Vagina (tissue), 2 donors: Measurements from ENCODE around the gene NLRP1. TPM values are rescaled to one million over a fixed set of nuclear protein-coding genes. Genes with fewer than 3 reads are reported as not detected.

ENCODE experiments used
- DNase-seq, 2 donors: peaks; one replicate each; pipeline ENCODE4 v3.0.0-alpha.2; 2017; ENCODE audit errors: extremely low spot score in 2 of 2
- H3K27ac ChIP-seq: fragments of 200-600 bp; sonication (generic); one replicate; pipeline ENCODE4 v1.5.1; 2019
- H3K27me3 ChIP-seq: fragments of 200-600 bp; sonication (generic); one replicate; pipeline ENCODE4 v1.5.1; 2019
- H3K36me3 ChIP-seq, 2 donors: fragments of 200-600 bp; sonication (generic); one replicate each; pipeline ENCODE4 v1.5.1; 2017 to 2019
- H3K4me1 ChIP-seq: fragments of 200-600 bp; sonication (generic); one replicate; pipeline ENCODE4 v1.5.1; 2019
- H3K4me3 ChIP-seq, 2 donors: fragments of 200-600 bp; sonication (generic); 1 replicate in 1 of 2; 2 replicates in 1 of 2; pipeline ENCODE4 v1.5.1; 2016 to 2019
- H3K9me3 ChIP-seq: fragments of 200-600 bp; sonication (generic); one replicate; pipeline ENCODE4 v1.5.1; 2019
- POLR2A ChIP-seq, 2 donors: fragments of 450-650 bp; IDR thresholded peaks; one replicate each; pipeline ENCODE4 v1.6.1; 2017; ENCODE audit warnings: antibody characterized with exemption in 2 of 2, mild to moderate bottlenecking in 2 of 2, moderate library complexity in 2 of 2
- POLR2AphosphoS5 ChIP-seq, 2 donors: sonication (generic); formaldehyde crosslinking; IDR thresholded peaks; one replicate each; pipeline ENCODE4 v1.9.0; 2017; ENCODE audit warnings: antibody characterized with exemption in 2 of 2, mild to moderate bottlenecking in 2 of 2, low read depth in 1 of 2; ENCODE audit not compliant: insufficient read depth in 1 of 2
- intact Hi-C: fragments of 100-400 bp; cut with DNase I; formaldehyde crosslinking; loops from one replicate; pipeline ENCODE4 v1.15.1; 2023
- total RNA-seq: library from RNA; depleted of rRNA; stranded (reverse); fragments of >200 nt; gene quantifications from one replicate; pipeline ENCODE4 v1.2.3, GENCODE V29; 2016
- TF ChIP-seq, protein P1 (sequence below), 3 experiments: fragments of 450-650 bp in 2 of 3; fragments of 200-600 bp in 1 of 3; sonication (generic) in 1 of 3; IDR thresholded peaks; one replicate each; pipeline ENCODE4 v1.5.1; 2017 to 2019; ENCODE audit warnings: antibody characterized with exemption in 3 of 3, mild to moderate bottlenecking in 2 of 3, moderate library complexity in 2 of 3

Gene NLRP1
- total RNA-seq, 1 donor from 2014 or later = 83.7 TPM

GRCh38 chr17:5592382-5592781 is 8.1 kb upstream of the NLRP1 start:
- Histone ChIP-seq H3K4me3 (no peak overlapping the region), H3K27me3 (no peaks in the 10 kb centered on the region), H3K27ac (no peak overlapping the region), H3K4me1 (no peaks in the 10 kb centered on the region), H3K36me3 (no peaks in the 10 kb centered on the region), H3K9me3 (no peaks in the 10 kb centered on the region)
- TF ChIP-seq POLR2A (IDR thresholded peaks at IDR 0.05) = no peak
- TF ChIP-seq, protein P1, sequence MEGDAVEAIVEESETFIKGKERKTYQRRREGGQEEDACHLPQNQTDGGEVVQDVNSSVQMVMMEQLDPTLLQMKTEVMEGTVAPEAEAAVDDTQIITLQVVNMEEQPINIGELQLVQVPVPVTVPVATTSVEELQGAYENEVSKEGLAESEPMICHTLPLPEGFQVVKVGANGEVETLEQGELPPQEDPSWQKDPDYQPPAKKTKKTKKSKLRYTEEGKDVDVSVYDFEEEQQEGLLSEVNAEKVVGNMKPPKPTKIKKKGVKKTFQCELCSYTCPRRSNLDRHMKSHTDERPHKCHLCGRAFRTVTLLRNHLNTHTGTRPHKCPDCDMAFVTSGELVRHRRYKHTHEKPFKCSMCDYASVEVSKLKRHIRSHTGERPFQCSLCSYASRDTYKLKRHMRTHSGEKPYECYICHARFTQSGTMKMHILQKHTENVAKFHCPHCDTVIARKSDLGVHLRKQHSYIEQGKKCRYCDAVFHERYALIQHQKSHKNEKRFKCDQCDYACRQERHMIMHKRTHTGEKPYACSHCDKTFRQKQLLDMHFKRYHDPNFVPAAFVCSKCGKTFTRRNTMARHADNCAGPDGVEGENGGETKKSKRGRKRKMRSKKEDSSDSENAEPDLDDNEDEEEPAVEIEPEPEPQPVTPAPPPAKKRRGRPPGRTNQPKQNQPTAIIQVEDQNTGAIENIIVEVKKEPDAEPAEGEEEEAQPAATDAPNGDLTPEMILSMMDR (IDR thresholded peaks at IDR 0.05) = peak; percentile 21 to 50 (median 45)
- intact Hi-C loops = no loop called here
- DNase-seq = peak in 1 of 2 donors; percentile 11

GRCh38 chr17:5591966-5592365 is 7.7 kb upstream of the NLRP1 start:
- no peaks in the 10 kb centered on the region for H3K36me3 ChIP-seq
- no peaks in the 10 kb centered on the region for H3K4me1 ChIP-seq
- TF ChIP-seq, protein P1 (IDR thresholded peaks at IDR 0.05) = no peak
- no peak for TF ChIP-seq POLR2A (IDR thresholded peaks at IDR 0.05)
- no peak for TF ChIP-seq POLR2AphosphoS5 (IDR thresholded peaks at IDR 0.05; ENCODE audit: insufficient read depth in 1 of 2, low read depth in 1 of 2)
- no peak overlapping the region for H3K27ac ChIP-seq
- DNase-seq = peak in 1 of 2 donors; percentile 58
- intact Hi-C loops = no loop called here
- H3K27me3 ChIP-seq = no peaks in the 10 kb centered on the region
- H3K9me3 ChIP-seq = no peaks in the 10 kb centered on the region
- H3K4me3 ChIP-seq = no peak overlapping the region

- DNase-seq = no peak
- H3K36me3 ChIP-seq = no peaks in the 10 kb centered on the region
- intact Hi-C loops = loop anchor here (5.0 kb wide), 1 partner anchor 839 kb away; no protein-coding TSS in a partner anchor
- H3K4me1 ChIP-seq = peaks cover 25% of the 10 kb centered on the region
- no peaks in the 10 kb centered on the region for H3K27me3 ChIP-seq
- no peak for TF ChIP-seq POLR2AphosphoS5 (IDR thresholded peaks at IDR 0.05; ENCODE audit: insufficient read depth in 1 of 2, low read depth in 1 of 2)
- H3K9me3 ChIP-seq = no peaks in the 10 kb centered on the region
- no peak overlapping the region for H3K4me3 ChIP-seq
- no peak overlapping the region for H3K27ac ChIP-seq
Observed at GRCh38 chr17:5588584-5588983, 4.3 kb upstream of the NLRP1 start.

DNA sequence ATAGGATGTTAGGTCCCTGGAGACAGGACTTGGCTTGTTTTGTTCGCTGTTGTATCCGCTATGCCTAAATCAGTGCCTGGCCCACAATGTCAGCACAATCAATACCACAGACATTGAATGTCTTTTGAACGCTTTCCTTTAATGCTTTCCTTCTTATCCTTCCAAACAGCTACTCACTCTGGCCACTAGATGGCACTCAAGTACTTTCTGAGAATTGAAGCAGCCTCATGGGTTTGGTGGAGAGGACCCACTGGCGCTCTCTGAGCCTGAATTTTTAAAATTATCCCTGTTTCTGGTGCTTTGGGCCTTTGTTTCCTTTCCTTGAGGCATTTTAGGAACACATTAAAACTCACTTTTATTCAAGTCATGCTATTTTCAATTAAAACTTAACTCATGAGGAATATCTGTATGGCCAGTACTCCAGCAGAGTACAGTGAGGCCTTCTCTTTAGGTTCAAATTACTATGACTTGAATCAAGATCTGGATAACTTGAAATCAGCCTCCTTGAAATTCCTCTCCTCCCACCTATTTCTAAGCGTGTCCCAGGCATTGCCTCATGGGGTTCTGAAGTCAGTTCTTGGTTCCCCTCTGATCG is 3.2 kb upstream of the NLRP1 start:
- no peaks in the 10 kb centered on the region for H3K36me3 ChIP-seq
- peaks cover 35% of the 10 kb centered on the region for H3K4me1 ChIP-seq
- H3K9me3 ChIP-seq = no peaks in the 10 kb centered on the region
- no peak overlapping the region for H3K4me3 ChIP-seq
- TF ChIP-seq POLR2A (IDR thresholded peaks at IDR 0.05) (no peak), POLR2AphosphoS5 (IDR thresholded peaks at IDR 0.05; ENCODE audit: insufficient read depth in 1 of 2, low read depth in 1 of 2) (peak in 1 of 2 donors; percentile 40)
- TF ChIP-seq, protein P1 (IDR thresholded peaks at IDR 0.05) = peak; percentile 84 to 88 (median 87)
- no peak overlapping the region for H3K27ac ChIP-seq
- H3K27me3 ChIP-seq = no peaks in the 10 kb centered on the region
- DNase-seq = no peak
- intact Hi-C loops = loop anchor here (5.0 kb wide), 1 partner anchor 840 kb away; no protein-coding TSS in a partner anchor

DNA sequence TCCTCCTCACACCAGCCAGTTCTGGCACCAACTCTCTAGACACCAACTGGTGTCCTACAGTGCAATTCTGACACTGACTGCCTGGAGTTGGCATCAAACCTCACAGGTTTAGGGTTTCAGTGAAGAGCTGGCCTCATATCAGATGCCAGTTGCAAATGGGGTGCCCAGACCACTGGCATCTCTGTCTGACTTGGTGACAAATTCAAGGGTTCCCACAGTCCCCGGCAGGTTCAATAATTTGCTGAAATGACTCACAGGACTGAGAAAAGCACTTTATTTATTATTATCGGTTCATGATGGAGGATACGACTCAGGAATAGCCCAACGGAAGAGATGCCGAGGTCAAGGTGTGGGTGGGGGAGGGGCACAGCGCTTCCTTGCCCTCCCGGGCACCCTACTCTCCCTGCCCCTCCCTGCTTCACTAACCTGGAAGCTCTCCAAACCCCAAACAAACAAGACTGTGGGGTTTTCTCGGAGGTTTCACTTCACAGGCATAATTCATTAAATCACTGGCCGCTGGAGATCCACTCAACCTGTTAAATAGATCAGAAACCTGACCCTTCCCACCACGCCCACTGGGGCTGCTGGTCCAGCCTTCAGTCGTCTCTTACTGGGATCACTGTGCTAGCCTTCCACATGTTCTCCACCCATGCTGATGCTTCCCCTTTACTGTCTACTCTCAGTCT is 1.7 kb upstream of the NLRP1 start:
- peaks cover 0 to 10% of the 10 kb centered on the region in 2 donors for H3K36me3 ChIP-seq
- peaks cover 46% of the 10 kb centered on the region for H3K4me1 ChIP-seq
- intact Hi-C loops = loop anchor here (5.0 kb wide), 1 partner anchor 841 kb away; no protein-coding TSS in a partner anchor
- TF ChIP-seq POLR2A (IDR thresholded peaks at IDR 0.05) (no peak), POLR2AphosphoS5 (IDR thresholded peaks at IDR 0.05; ENCODE audit: insufficient read depth in 1 of 2, low read depth in 1 of 2) (no peak)
- TF ChIP-seq, protein P1 (IDR thresholded peaks at IDR 0.05) = no peak
- H3K27ac ChIP-seq = peak overlapping the region; percentile 96
- no peak overlapping the region for H3K4me3 ChIP-seq
- H3K9me3 ChIP-seq = no peaks in the 10 kb centered on the region
- DNase-seq = no peak
- no peaks in the 10 kb centered on the region for H3K27me3 ChIP-seq
